Measurements from ENCODE around the gene SOD3. TPM values are rescaled to one million over a fixed set of nuclear protein-coding genes. Genes with fewer than 3 reads are reported as not detected.

Gene SOD3
- total and polyA plus RNA-seq, 9 of the 15 experiments (the other 6 are each of a cell fraction or from before 2014, with no cell fraction given), result 0.10 to 0.31 (median 0.24) TPM; not detected in 6

DNA sequence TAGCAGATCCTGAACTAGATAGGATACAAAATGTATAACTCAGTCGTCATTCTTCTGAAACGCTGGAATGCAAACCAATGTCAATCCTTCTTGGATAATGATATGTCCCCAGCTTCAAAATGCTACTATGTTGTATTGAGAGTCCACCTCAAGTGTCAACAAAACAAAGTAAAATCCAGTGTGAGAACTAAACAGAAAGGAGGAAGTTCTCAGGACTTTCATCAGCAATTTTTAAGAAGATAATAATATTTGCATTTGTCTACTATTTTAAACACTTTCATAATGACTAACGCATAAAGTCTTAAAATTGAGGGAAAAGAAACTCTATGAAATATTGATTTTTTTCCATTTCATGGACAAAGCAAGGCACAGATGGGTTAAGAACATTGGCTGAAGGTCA lies 36.3 kb downstream of the SOD3 start:
- Histone ChIP-seq H3K4me3 (no peak overlapping the region), H3K27ac (ENCODE audit: extremely low read depth, low read depth, low read length) (no peak overlapping the region), H4K20me1 (replicated peaks; ENCODE audit: control insufficient read depth, insufficient read depth, low read length) (no peaks in the 10 kb centered on the region), H3K27me3 (ENCODE audit: control insufficient read depth in 2 of 2, insufficient read depth in 2 of 2, low read length in 2 of 2) (peaks cover 7 to 9% of the 10 kb centered on the region in 2 experiments; a peak in 3 of 5 replicates), H3K4me2 (ENCODE audit: insufficient read depth, low read length) (no peak overlapping the region), H3K9me1 (ENCODE audit: control insufficient read depth, insufficient read depth, low read length) (no peaks in the 10 kb centered on the region), H3K36me3 (ENCODE audit: control insufficient read depth, insufficient read depth, low read length) (no peaks in the 10 kb centered on the region), H2AFZ (ENCODE audit: low read depth, low read length) (no peak overlapping the region), H3K4me1 (replicated peaks in 1 of 2; ENCODE audit: control insufficient read depth in 2 of 2, insufficient read depth in 2 of 2, low read length in 2 of 2) (no peaks in the 10 kb centered on the region), H3K9ac (ENCODE audit: insufficient read depth in 1 of 2, low read depth in 2 of 2, low read length in 2 of 2) (no peak overlapping the region), H3K79me2 (ENCODE audit: control insufficient read depth, insufficient read depth, low read length) (no peaks in the 10 kb centered on the region), H3K9me3 (replicated peaks; ENCODE audit: control insufficient read depth, insufficient read depth, low read depth, low read length) (no peaks in the 10 kb centered on the region)
- intact Hi-C loops (cut with micrococcal nuclease) (no loop called here), in situ Hi-C loops (cut with MboI) (no loop called here)
- CTCF ChIA-PET (ENCODE audit: low intra/inter-chr PET ratio), result no interaction called here
- FAIRE-seq (no peak), DNase-seq (ENCODE audit: extremely low read depth in 1 of 4, low spot score in 3 of 4) (no peak), ATAC-seq (no peak)
- BruUV-seq (replicated peaks), result no TSS peak
- 3% methylated on average over 3 of the region's 3 CpGs for WGBS (ENCODE audit: insufficient coverage, low coverage, missing lambda C conversion rate)
- TF ChIP-seq ZNF766 (CRISPR knock-in tag; conservative IDR thresholded peaks at IDR 0.05) (no peak), ZFP36 (IDR thresholded peaks at IDR 0.05; ENCODE audit: low read depth, low read length, partially characterized antibody) (no peak), TAF7 (tag; IDR thresholded peaks at IDR 0.05) (no peak), NFE2 (IDR thresholded peaks at IDR 0.05; ENCODE audit: low read depth) (no peak), POLR2B (IDR thresholded peaks at IDR 0.05; ENCODE audit: low read depth, partially characterized antibody) (no peak), HNRNPK (IDR thresholded peaks at IDR 0.05; ENCODE audit: low read depth, low read length, poor library complexity, severe bottlenecking) (no peak), BRF1 (IDR thresholded peaks at IDR 0.05; ENCODE audit: borderline replicate concordance, extremely low read depth, insufficient read length) (no peak), ZC3H11A (IDR thresholded peaks at IDR 0.05; ENCODE audit: low read depth, low read length) (no peak), CBX5 (IDR thresholded peaks at IDR 0.05; ENCODE audit: borderline replicate concordance, low read depth) (no peak), MIER1 (IDR thresholded peaks at IDR 0.05; ENCODE audit: low read depth) (no peak), MYC (IDR thresholded peaks at IDR 0.05; ENCODE audit: low read depth, low read length) (no peak), MYC (CRISPR knock-in tag; IDR thresholded peaks at IDR 0.05; ENCODE audit: borderline replicate concordance, low read depth) (no peak), ZNF699 (CRISPR knock-in tag; IDR thresholded peaks at IDR 0.05; ENCODE audit: insufficient replicate concordance) (no peak), RAD21 (CRISPR knock-in tag; conservative IDR thresholded peaks at IDR 0.05 in 1 of 2, IDR thresholded peaks at IDR 0.05 in 1 of 2) (no peak), NCOA4 (IDR thresholded peaks at IDR 0.05; ENCODE audit: partially characterized antibody) (no peak), BRD4 (IDR thresholded peaks at IDR 0.05) (no peak), GTF2E2 (tag; IDR thresholded peaks at IDR 0.05) (no peak), POU5F1 (IDR thresholded peaks at IDR 0.05; ENCODE audit: borderline replicate concordance, low read depth, low read length, partially characterized antibody) (no peak)
- POLR2A ChIA-PET, result no interaction called here

Measured in K562 (cell line).